Transverse colon (tissue), 4 donors: ENCODE results near the gene HEBP2. TPM values are rescaled to one million over a fixed set of nuclear protein-coding genes. Genes with fewer than 3 reads are reported as not detected.

Experiments
- DNase-seq: peaks from one replicate; pipeline ENCODE4 v3.0.0-alpha.2; 2019
- H3K27ac ChIP-seq, 4 donors: fragments of 200-600 bp; sonication (generic); 2 replicates each; pipeline ENCODE4 v1.5.1; 2016 to 2018; ENCODE audit warnings: inconsistent platforms in 4 of 4
- H3K27me3 ChIP-seq: fragments of 200-600 bp; sonication (generic); 2 replicates; pipeline ENCODE4 v1.5.1; 2017; ENCODE audit warnings: inconsistent platforms
- H3K36me3 ChIP-seq, 4 donors: fragments of 200-600 bp; sonication (generic); 2 replicates each; pipeline ENCODE4 v1.5.1; 2017 to 2019; ENCODE audit warnings: inconsistent platforms in 4 of 4
- H3K4me1 ChIP-seq, 4 donors: fragments of 200-600 bp; sonication (generic); 2 replicates each; pipeline ENCODE4 v1.5.1; 2017 to 2020; ENCODE audit warnings: inconsistent platforms in 4 of 4
- H3K4me3 ChIP-seq, 4 donors: fragments of 200-600 bp; sonication (generic); 1 replicate in 1 of 4; 2 replicates in 3 of 4; pipeline versions ENCODE4 v1.5.1 to v1.6.1; 2017 to 2019; ENCODE audit warnings: inconsistent platforms in 4 of 4
- H3K9me3 ChIP-seq, 2 donors: fragments of 200-600 bp; sonication (generic); 2 replicates each; pipeline ENCODE4 v1.5.1; 2017 to 2019; ENCODE audit warnings: inconsistent platforms in 2 of 2
- CTCF ChIP-seq, 5 experiments: fragments of 200-600 bp in 3 of 5; fragments of 450-650 bp in 2 of 5; sonication (generic) in 3 of 5; IDR thresholded peaks; 1 replicate in 2 of 5; 2 replicates in 3 of 5; pipeline ENCODE4 v1.5.1; 2016 to 2017; ENCODE audit warnings: antibody characterized with exemption in 5 of 5, inconsistent platforms in 3 of 5, mild to moderate bottlenecking in 2 of 5, moderate library complexity in 1 of 5
- EP300 ChIP-seq: sonication (generic); formaldehyde crosslinking; IDR thresholded peaks from one replicate; pipeline ENCODE4 v1.6.1; 2017; ENCODE audit warnings: antibody characterized with exemption, low read depth
- POLR2A ChIP-seq: fragments of 450-650 bp; IDR thresholded peaks from one replicate; pipeline ENCODE4 v1.6.1; 2016; ENCODE audit warnings: antibody characterized with exemption, mild to moderate bottlenecking, moderate library complexity
- POLR2AphosphoS5 ChIP-seq, 3 donors: sonication (generic); formaldehyde crosslinking; IDR thresholded peaks; one replicate each; pipeline ENCODE4 v1.6.1; 2016; ENCODE audit warnings: antibody characterized with exemption in 3 of 3
- WGBS, 2 donors: methylation state at CpG; one replicate each; pipeline ENCODE4 v1.1.5; 2018; ENCODE audit warnings: low coverage in 1 of 2; 5-methylcytosine and 5-hydroxymethylcytosine counted together
- in situ Hi-C, 4 donors: fragments of 200-750 bp; cut with MboI; loops; one replicate each; pipeline versions ENCODE4 v1.15.0 to v1.15.1; 2017; ENCODE audit warnings: low sequenced_read_pairs in 3 of 4, low pct_ligation_motif_present in 1 of 4, low pct_unique_long_range_greater_than_20kb in 1 of 4
- intact Hi-C: fragments of 100-400 bp; cut with DNase I; formaldehyde crosslinking; loops from one replicate; pipeline ENCODE4 v1.15.1; 2023; ENCODE audit warnings: low total_unique reads
- total RNA-seq, 4 donors: library from RNA; depleted of rRNA; stranded (reverse); fragments of >200 nt; gene quantifications; one replicate each; pipeline ENCODE4 v1.1.0, GENCODE V29; 2016

Gene HEBP2
- total RNA-seq, 4 donors from 2014 or later: 33.3 to 77.8 (median 73.4) TPM

- no peak overlapping the region for H3K27ac ChIP-seq
Observed at GRCh38 chr6:138389551-138389950, 14.5 kb upstream of the HEBP2 start.

GRCh38 chr6:138393871-138394783 is 9.9 kb upstream of the HEBP2 start:
- 67 to 79% methylated on average over 5 of the region's 5 CpGs for WGBS, 2 donors
- Histone ChIP-seq H3K27me3 (no peaks in the 10 kb centered on the region), H3K36me3 (no peaks in the 10 kb centered on the region), H3K27ac (no peak overlapping the region), H3K4me3 (no peak overlapping the region), H3K4me1 (no peaks in the 10 kb centered on the region), H3K9me3 (no peaks in the 10 kb centered on the region)
- in situ Hi-C loops (loop anchor here in 1 of 4 donors (10.0 kb wide), 1 partner anchor 279 kb away; no protein-coding TSS in a partner anchor), intact Hi-C loops (loop anchor here (2.0 kb wide), 1 partner anchor 53 kb away; no protein-coding TSS in a partner anchor)
- no peak for DNase-seq
- no peak for TF ChIP-seq EP300
- no peak for TF ChIP-seq CTCF (IDR thresholded peaks at IDR 0.05)
- no peak for TF ChIP-seq POLR2A
- no peak for TF ChIP-seq POLR2AphosphoS5 (IDR thresholded peaks at IDR 0.05)

More at GRCh38 chr6:138389551-138389950, 14.5 kb upstream of the HEBP2 start:
- WGBS, 2 donors: 62 to 89% methylated on average over 4 to 5 of the region's 5 CpGs
- TF ChIP-seq POLR2A (no peak), EP300 (no peak), CTCF (IDR thresholded peaks at IDR 0.05) (no peak), POLR2AphosphoS5 (IDR thresholded peaks at IDR 0.05) (no peak)
- H3K4me3 ChIP-seq: no peak overlapping the region
- no peaks in the 10 kb centered on the region for H3K36me3 ChIP-seq
- in situ Hi-C loops: no loop called here
- no peaks in the 10 kb centered on the region for H3K9me3 ChIP-seq
- no peak for DNase-seq
- H3K4me1 ChIP-seq: no peaks in the 10 kb centered on the region
- intact Hi-C loops: no loop called here
- H3K27me3 ChIP-seq: no peaks in the 10 kb centered on the region

GRCh38 chr6:138396709-138397108 is 7.3 kb upstream of the HEBP2 start:
- H3K4me1 ChIP-seq: no peaks in the 10 kb centered on the region

More at GRCh38 chr6:138396709-138397108, 7.3 kb upstream of the HEBP2 start:
- Histone ChIP-seq H3K36me3 (no peaks in the 10 kb centered on the region), H3K27ac (no peak overlapping the region), H3K27me3 (no peaks in the 10 kb centered on the region), H3K4me3 (no peak overlapping the region), H3K9me3 (no peaks in the 10 kb centered on the region)
- TF ChIP-seq EP300 (no peak), POLR2A (no peak), POLR2AphosphoS5 (IDR thresholded peaks at IDR 0.05) (no peak), CTCF (IDR thresholded peaks at IDR 0.05) (no peak)
- in situ Hi-C loops (loop anchor here in 1 of 4 donors (10.0 kb wide), 1 partner anchor 282 kb away; no protein-coding TSS in a partner anchor), intact Hi-C loops (no loop called here)
- WGBS, 2 donors: 89 to 95% methylated on average over 5 of the region's 5 CpGs
- DNase-seq: no peak
